CD4-positive, alpha-beta T cell treated with Interleukin-6 at 100 ng/mL for 8 hours (primary cell): ENCODE results near the gene BABAM1.

ENCODE experiments used
- DNase-seq: peaks from one replicate; pipeline ENCODE4 v3.0.0-alpha.2; 2020; ENCODE audit warnings: mixed read lengths, low spot score

The BABAM1 gene

GRCh38 chr19:17303940-17304267 is 36.7 kb downstream of the BABAM1 start:
- DNase-seq: no peak

GRCh38 chr19:17304386-17305215 is 37.4 kb downstream of the BABAM1 start:
- DNase-seq: no peak

GRCh38 chr19:17305216-17305516 is 37.9 kb downstream of the BABAM1 start:
- DNase-seq: no peak

- peak; percentile 99 for DNase-seq
These were observed 38.5 kb downstream of the BABAM1 start, which contains the start of gene MRPL34 for GRCh38 chr19:17305517-17306284. Gene MRPL34 (plus strand): TSS chr19:17305872. CDS start chr19:17305893, 21 bp downstream.

GRCh38 chr19:17306285-17306714 is 39.1 kb downstream of the BABAM1 start:
- no peak for DNase-seq

GRCh38 chr19:17307876-17308377 is 40.7 kb downstream of the BABAM1 start:
- no peak for DNase-seq

GRCh38 chr19:17309198-17309964 is 42.1 kb downstream of the BABAM1 start, which contains the start of gene DDA1:
Gene DDA1 (plus strand): TSS chr19:17309563. CDS start chr19:17309655, 92 bp downstream.
- DNase-seq: peak; percentile 100

GRCh38 chr19:17309965-17310461 is 42.8 kb downstream of the BABAM1 start:
- no peak for DNase-seq

- no peak for DNase-seq
These were observed 44.4 kb downstream of the BABAM1 start for GRCh38 chr19:17311455-17312188.

- no peak for DNase-seq
These were observed 45.2 kb downstream of the BABAM1 start for GRCh38 chr19:17312189-17313113.

GRCh38 chr19:17314007-17314593 is 46.9 kb downstream of the BABAM1 start:
- no peak for DNase-seq

GRCh38 chr19:17318966-17319365 is 51.7 kb downstream of the BABAM1 start:
- no peak for DNase-seq

GRCh38 chr19:17319473-17320238 is 52.4 kb downstream of the BABAM1 start:
- DNase-seq: no peak

GRCh38 chr19:17320435-17320834 is 53.2 kb downstream of the BABAM1 start:
- DNase-seq: no peak

- DNase-seq: no peak
These were observed 54.6 kb downstream of the BABAM1 start for GRCh38 chr19:17321655-17322489.

GRCh38 chr19:17322854-17323253 is 55.6 kb downstream of the BABAM1 start:
- no peak for DNase-seq

- no peak for DNase-seq
These were observed 56.2 kb downstream of the BABAM1 start for GRCh38 chr19:17323300-17323963.

- DNase-seq: no peak
These were observed 56.7 kb downstream of the BABAM1 start for GRCh38 chr19:17323964-17324332.
